Stimulated activated CD4-positive, alpha-beta T cell treated with anti-CD3 and anti-CD28 coated beads, Interleukin-12 subunit alpha, Interleukin-12 subunit beta, amount 100 ng/mL, for 4 hours (primary cell): ENCODE results near the gene POM121C.
"Not testable (repeated sequence)": the region's sequence is repeated elsewhere in the genome, so short reads cannot be mapped to it uniquely, and the experiment has no call there.

Experiments used
- DNase-seq: peaks from one replicate; pipeline ENCODE4 v3.0.0-alpha.2; 2020

POM121C gene

DNA sequence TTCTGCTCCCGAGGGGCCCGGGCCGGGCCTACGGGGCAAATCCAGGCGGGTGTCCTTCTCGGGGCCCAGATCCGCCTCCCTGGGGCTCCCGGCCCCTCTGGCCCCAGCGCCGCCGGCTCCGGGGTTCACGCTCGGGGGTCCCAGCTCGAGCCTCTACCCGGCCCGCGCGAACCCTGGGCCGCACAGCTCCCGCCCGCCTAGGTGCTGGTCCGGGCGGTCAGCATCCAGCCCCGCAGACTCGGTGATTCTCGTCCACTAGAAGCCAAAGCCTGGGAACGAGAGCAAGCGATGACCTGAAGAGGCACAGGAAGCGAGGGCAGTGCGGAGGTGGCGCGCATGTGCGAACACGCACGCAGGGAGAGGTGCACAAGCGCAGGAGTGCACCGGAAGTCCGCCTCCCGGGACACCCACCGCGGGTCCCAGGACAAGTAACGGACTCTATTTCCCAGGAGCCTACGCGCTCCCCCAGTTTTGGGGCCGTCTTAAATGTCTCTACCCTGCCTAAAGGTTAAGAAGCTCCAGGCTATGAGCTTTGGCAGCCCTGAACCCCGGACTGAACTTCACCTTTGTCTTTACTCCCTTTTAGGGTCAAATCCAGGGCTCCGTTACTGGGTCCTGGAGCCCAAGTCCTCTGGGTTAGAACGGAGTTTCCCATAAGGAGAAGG lies at the start of gene POM121C:
POM121C (minus strand) TSS at position 321 of the 665 bp plus-strand sequence. CDS start 44,803 bp downstream, outside the sequence.
- DNase-seq = peak; percentile 85

DNA sequence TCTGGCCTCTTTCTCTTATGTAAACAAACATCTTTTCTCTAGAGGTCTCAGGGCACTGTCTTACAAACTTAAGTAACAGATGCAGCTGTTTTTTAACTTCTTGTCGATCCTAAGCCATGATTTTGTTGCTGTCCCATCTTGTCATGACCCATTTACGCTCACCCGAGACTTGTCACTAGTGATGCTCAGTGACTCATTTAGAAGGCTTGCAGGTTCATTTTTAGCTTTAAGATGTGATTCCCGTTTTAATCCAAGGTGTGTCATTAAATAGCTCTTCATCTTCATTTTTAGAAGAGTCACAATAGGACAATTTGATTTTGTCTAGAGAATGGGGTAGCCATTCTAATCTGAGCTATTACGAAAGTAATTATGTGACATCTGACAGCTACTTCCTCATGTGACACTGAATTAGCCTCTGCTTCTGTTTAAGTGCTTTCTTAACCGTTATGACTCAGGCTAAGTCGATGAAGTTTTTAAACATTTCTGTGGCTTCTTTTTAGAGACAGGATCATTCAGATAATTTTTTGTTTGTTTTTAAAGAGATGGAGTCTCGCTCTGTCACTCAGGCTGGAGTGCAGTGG lies 48.7 kb upstream of the POM121C start:
- DNase-seq = no peak

DNA sequence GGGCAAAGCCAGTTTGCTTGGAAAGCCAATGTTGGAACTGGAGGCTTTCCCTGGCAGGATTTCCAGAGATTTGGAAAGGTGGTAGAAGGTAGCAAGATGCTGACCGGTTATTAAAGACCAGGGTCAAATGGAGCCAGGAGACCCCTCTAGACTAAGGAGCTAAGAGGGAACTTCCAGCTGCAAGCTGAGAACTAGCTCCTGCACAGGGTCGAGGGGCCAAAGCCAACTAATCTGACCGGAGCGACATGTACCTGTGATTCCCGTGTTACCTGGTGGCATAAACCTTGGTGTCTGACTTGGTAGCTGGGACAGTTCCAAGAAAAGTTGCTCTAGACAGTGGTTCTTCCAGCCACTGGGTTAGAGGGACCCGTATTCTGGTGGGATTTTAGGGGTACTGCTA lies 47.8 kb upstream of the POM121C start:
- DNase-seq = no peak

DNA sequence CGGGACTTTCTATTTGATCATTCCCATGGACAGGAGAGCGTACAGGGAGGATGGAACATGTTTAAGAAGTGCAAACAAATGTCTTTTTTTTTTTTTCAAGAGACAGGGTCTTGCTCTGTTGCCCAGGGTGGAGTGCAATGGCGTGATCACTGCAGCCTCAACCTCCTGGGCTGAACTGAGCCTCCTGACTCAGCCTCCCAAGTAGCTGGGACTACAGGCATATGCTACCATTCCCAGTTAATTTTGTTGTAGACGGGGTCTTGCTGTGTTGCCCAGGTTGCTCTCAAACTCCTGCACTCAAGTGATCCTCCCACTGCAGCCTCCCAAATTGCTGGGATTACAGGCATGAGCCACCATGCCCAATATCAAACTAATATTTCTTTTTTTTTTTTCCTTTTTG lies 46.5 kb upstream of the POM121C start:
- no peak for DNase-seq

DNA sequence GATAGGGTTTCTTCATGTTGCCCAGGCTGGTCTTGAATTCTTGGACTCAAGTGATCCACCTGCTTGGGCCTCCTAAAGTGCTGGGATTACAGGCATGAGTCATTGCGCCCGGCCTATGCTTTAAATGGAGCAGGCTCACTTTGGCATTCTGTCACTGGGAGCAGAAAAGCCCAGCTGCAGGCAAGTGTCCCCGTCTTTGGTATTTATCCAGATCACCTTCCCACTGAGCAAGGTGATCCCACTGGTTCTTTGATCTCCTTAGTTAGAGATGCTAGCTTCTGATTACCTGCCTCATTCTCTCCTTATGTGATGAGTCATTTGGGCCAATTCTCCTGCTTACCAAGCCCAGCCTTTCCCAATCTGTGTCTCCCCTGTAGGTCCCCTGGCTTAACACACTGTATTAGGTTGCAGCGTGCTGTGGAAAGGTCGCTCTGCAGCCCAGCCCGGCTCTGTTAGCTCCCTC lies 45.3 kb upstream of the POM121C start:
- no peak for DNase-seq

DNA sequence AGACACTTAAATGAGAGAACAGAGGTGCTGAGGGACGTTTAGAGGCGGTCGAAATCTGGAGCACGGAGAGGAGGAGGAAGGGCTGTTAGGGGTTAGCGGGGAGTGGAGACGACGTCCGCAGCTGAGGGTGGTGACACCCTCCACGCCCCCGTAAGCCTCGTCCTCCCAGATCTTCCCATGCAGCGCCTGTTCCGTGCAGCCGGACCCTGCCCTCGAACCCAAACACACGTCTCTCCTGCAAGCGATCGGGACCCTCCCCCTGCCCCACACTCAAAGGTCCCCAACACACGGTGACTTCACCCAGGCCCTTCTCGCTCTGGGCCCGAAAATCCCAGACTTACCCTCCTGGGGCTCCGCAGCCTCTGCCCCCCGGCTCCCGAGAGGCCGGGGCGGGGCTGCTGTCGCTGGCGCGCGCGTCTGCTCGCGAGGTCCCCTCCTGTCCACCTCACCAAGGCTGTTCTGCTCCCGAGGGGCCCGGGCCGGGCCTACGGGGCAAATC lies 41.2 kb upstream of the POM121C start:
- peak; percentile 6 for DNase-seq

DNA sequence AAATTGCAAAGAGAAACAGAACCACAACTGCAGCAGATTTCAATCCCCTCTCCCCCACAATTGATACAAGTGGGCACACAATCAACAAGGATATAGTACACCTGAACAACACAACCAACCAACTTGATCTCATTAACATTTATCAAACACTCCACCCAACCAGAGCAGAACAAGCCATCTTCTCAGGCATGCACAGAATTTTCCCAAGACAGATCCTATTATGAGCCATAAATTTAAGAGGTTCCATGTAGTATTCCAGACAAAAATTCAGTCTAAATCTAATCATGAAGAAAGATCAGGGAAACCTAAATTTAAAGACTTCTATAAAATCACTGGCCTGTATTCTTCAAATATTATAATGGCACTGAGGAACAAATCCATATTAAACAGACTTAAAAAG lies 35.6 kb upstream of the POM121C start:
- not testable (repeated sequence) for DNase-seq

DNA sequence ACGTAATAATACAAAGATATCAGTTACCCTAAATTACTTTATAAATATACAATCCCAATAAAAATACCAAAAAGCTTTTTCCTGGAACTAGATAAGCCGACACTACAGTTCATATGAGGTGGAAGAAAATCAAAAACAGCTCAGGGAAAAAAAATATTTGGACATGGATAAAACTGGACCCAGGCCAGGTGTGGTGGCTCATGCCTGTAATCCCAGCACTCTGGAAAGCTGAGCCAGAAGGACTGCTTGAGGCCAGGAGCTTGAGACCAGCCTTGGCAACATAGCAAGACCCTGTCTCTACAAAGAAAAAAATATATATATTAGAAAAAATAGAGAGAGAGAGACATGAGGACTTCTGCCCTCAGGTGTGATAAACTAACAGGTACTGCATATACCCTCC lies 32.7 kb upstream of the POM121C start:
- not testable (repeated sequence) for DNase-seq

DNA sequence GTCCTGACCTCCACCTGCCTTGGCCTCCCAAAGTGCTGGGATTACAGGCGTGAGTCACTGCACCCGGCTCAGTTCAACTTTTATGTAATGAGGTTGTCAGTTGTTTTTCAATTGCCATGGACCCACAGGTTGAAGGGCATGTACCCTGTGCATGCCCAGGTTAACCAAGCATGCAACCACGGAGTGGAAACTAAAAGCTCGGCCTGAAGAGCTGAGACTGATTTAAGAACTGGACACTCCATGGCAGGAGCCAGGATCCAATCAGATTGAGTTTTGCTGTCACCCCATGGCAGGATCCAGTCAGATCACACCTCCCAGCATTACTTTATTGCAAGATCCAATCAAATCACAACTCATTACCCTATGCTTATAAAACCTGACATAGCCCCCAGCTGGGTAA lies 22.9 kb upstream of the POM121C start:
- not testable (repeated sequence) for DNase-seq

DNA sequence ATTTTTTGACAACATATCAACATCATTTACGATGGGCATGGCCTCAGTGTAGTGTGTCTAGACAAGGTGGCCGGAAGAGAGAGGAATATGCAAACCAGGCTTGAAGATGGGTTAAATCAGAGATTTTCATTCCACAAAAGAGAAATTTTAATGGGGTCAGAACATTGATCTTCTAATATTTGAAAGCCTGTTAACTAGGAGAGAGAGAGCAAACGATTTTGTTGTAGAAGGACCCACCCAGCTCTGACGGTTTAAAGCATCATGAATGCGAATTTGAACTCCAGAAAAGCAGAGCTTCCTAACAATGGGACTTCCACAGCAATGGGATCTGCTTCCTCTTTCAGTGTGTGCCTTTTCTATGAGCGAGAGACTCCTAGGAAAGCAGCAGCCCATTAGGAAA lies 5.9 kb upstream of the POM121C start, which contains the start of gene SPDYE5:
SPDYE5 (plus strand) TSS at position 301 of the 400 bp plus-strand sequence. CDS start 1,728 bp downstream, outside the sequence.
- not testable (repeated sequence) for DNase-seq

DNA sequence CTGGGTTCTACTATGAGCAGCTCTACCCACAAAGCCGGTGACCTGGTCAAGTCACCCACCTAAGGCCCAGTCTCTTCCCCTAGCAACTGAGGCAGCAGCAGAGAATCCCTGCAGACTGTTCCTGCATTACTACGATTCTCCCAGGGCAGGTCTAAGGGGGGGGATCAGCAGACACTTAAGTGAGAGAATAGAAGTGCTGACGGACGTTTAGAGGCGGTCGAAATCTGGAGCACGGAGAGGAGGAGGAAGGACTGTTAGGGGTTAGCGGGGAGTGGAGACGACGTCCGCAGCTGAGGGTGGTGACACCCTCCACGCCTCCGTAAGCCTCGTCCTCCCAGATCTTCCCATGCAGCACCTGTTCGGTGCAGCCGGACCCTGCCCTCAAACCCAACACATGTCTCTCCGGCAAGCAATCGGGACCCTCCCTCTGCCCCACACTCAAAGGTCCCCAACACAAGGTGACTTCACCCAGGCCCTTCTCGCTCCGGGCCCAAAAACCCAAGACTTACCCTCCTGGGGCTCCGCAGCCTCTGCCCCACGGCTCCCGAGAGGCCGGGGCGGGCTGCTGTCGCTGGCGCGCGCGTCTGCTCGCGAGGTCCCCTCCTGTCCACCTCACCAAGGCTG lies 632 bp downstream of the POM121C start:
- DNase-seq = not testable (repeated sequence)

DNA sequence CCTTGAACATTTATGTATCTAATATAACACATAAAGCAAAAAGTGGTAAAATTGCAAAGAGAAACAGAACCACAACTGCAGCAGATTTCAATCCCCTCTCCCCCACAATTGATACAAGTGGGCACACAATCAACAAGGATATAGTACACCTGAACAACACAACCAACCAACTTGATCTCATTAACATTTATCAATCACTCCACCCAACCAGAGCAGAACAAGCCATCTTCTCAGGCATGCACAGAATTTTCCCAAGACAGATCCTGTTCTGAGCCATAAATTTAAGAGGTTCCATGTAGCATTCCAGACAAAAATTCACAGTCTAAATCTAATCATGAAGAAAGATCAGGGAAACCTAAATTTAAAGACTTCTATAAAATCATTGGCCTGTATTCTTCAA lies 5.8 kb downstream of the POM121C start:
- not testable (repeated sequence) for DNase-seq

DNA sequence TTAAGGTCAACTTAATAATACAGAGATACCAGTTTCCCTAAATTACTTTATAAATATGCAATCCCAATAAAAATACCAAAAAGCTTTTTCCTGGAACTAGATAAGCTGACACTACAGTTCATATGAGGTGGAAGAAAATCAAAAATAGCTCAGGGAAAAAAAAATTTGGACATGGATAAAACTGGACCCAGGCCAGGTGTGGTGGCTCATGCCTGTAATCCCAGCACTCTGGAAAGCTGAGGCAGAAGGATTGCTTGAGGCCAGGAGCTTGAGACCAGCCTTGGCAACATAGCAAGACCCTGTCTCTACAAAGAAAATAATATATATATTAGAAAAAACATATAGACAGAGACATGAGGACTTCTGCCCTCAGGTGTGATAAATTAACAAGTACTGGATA lies 8.6 kb downstream of the POM121C start:
- DNase-seq = not testable (repeated sequence)

DNA sequence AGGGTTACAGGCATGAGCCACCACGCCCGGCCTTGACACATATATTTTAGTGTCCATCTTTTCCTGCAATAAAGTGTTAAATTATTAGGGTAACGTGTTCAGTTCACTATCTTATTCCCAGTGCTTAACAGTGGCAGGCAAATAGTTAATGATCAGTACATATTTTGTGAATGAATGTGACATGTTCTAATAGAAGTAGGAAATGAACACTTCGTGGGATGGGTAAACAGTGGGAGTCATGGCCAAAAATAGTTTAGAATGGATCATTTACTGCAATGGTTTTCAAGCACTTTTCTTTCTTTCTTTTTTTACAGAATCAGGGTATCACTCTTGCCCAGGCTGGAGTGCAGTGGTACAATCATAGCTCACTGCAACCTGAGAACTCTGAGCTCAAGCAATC lies 15.9 kb downstream of the POM121C start:
- not testable (repeated sequence) for DNase-seq

DNA sequence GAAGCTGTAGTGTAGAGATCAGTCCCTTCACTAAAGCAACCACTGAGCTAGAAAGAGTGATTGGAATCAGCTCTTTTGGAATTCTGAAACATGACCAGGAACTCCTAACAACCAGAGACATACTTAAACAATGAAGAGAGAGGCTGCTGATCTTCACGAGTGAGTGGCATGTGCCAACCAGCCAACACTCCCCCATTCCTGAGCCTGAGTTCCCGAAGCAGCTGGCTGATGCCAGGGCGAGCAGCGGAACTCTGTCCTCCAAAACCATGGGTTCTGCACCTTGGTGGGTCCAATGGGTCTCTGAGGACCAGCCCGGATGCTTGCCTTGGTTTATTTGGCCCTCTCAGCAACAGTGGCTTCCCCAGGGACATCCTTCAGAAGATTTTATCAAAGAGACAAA lies 25.6 kb downstream of the POM121C start:
- DNase-seq = not testable (repeated sequence)

DNA sequence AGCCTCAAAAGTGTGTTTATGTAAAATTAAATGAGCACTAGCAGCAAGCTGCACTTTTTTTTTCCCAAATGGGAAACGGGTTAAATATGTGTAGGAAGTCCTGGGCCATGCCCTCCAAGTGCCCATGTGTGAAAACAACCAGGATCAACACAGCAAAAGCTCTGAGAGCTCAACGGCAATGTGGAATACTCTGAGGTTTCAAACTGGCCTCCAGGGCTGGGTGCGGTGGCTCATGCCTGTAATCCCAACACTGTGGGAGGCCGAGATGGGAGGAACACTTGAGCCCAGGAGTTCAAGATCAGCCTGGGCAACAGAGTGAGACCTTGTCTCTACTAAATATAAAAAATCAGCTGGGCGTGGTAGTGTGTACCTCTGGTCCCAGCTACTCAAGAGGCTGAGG lies 28.1 kb downstream of the POM121C start:
- DNase-seq = not testable (repeated sequence)

DNA sequence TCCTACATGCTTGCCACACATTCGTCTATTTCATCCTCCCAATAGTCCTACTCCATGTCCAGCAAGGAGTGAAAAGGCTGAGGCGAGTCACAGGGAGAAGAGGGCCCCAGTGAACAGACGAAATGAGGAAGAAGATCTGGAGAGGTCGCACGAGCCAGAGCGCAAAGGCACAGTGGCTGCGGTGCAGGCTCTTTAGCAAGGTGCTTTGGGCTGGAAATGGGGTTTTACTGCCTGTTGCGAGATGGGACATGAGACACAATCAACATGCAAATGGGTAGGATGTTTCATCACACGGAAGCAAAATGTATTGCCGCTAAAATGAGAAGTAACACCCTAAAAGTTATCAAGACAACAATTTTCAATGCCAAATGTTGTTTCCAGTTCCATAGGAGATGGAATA lies 29.7 kb downstream of the POM121C start:
- not testable (repeated sequence) for DNase-seq

DNA sequence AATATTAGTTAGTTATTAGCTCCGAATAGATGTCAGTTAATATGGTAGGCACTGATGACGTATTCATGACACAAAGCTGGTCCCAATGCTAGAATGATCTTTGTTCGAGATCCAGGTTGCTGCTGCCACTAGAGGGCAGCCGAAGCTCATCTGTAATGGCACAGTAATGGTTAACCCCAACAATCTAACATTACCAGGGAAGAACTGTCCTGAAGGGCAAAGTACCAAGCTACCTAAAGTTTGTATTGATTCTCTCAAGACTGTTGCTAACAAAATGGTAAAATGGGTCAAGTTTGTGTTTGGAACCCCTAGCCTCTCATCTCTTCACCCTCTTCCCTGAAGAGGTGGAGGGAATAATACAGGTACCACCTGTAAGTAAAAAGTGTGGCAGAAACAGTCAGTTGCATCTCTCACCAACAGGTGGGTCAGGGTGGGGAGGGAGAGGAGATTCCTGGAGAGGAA lies 33.6 kb downstream of the POM121C start:
- DNase-seq = not testable (repeated sequence)

DNA sequence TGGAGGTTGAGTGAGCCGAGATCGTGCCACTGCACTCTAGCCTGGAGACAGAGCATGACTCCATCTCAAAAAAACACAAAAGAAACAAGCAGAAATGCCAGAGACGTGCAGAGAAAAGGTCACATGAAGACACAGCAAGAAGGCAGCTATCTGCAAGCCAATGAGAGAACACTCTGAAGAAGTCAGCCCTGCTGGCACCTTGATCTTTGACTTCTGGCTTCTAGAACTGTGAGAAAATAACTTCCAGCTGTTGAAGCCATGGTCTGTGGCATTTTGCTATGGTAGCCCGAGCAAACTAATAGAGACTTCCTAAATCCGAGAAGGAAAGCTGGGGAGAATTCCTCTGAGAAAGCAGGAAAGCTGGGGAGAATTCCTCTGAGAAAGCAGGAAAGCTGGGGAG lies 36.2 kb downstream of the POM121C start:
- not testable (repeated sequence) for DNase-seq

DNA sequence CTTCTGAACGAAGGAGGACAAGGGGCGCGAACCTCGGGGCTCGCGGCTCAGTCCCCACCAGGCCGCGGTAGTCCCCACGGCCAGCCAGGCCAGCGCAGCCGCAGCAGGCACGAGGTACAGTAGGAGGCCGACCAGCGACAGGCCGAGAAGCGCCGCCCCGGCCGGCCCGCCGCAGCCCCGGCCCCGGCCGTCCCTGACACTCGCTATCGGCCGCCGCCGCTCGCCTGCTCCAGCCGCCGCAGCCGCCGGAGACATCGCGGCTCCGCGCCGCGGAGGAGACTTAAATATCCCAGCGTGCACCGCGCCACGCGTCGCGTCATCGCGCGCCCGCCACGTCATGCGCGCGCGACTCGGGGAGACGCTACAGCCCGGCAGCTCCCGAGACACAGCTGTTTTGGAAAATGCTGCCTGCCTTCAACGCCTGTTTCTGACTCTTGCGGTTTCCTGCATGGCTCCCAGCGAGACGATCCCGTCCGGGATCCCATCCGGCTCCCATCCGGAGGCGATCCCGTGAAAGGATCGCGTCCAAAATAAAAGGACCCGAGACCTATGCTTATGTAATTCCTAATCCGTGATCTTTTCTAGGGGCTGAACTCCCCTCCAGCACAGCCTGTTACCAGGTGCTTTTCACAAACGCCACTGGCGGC lies 43.5 kb downstream of the POM121C start:
- not testable (repeated sequence) for DNase-seq

DNA sequence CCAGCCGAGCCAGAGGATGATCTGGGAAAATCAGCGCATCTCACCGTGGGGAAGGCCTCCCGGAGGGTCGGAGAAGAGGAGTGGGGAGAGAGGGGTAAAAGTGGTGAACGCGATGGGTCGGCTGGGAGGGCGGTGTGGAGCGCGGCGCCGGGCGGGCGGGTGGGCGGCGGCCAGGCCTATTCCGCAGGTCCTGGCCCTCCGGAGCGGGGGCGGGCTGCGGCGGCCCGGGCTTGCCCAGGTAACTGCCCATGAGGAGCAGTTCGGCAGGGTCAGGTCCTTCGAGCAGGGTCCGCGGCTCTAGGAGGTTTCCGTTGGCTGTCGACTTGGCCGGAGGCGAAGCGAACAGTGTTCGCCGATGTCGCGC lies 44.0 kb downstream of the POM121C start:
- not testable (repeated sequence) for DNase-seq

DNA sequence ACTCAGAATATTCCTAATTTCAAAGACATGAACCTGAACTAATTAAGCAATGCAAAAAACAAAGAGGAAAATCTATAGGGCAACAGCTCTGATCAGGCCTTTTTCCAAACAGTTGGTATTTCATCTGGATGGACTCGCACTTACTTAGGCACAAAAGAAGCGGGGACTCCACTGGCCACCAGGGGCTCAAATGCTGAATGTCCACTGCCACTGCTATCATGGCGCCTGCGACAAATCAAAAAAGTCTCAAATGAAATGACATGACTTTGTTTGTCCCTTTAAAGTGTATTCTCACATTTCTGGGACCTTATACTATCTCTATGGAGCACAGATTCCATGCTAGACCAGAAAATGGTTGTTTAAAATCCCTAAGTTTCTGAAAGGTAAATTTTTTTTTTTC lies 47.1 kb downstream of the POM121C start:
- DNase-seq = not testable (repeated sequence)

DNA sequence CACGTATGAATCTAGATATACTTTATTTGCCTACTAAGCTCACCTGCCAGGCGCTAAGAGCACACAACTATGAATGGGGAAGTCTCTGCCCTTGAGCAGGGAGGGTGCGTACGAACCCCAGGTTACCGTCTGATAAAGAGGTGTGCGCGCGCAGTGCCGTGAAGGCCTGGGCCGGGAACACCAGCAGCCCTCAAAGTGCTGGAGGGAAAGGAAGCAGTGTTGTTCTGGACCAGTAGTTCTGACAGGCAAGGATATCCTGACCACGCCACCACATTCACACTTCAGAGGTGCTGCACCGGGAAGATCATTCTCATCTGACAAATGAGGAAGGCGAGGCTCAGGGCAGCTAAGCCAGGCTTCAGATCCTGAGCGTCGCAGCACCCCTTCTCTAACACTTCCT lies 62.6 kb downstream of the POM121C start:
- not testable (repeated sequence) for DNase-seq
